GM18499 (cell line): ENCODE results near the gene UBE4A.

ENCODE experiments used
- ATAC-seq: cut with Tn5 transposase; IDR thresholded peaks from one replicate; pipeline ENCODE4 v1.9.1; 2021; ENCODE audit warnings: moderate number of reproducible peaks; ENCODE audit not compliant: insufficient read depth, unreplicated experiment

The UBE4A gene

GRCh38 chr11:118435893-118436624, 76.7 kb downstream of the UBE4A start, which contains the start of gene KMT2A:
KMT2A (plus strand) TSS chr11:118436492; CDS start chr11:118436513, 21 bp downstream.
- ATAC-seq: peak; percentile 35

DNA sequence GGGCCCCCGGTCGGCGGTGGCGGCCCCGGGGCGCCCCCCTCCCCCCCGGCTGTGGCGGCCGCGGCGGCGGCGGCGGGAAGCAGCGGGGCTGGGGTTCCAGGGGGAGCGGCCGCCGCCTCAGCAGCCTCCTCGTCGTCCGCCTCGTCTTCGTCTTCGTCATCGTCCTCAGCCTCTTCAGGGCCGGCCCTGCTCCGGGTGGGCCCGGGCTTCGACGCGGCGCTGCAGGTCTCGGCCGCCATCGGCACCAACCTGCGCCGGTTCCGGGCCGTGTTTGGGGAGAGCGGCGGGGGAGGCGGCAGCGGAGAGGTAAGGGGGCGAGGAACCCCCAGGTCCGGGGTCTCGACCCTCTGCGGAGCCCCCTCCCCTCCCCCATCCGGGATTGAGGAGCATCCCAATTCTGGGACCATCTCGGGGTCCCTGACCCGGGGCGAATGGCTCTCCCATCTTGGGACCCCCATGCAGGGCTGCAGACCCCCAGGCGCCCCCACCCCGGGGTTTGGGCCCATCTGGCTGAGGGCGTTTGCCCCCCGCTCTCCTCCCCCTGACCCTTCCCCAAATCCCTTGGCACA, 77.3 kb downstream of the UBE4A start:
- no peak for ATAC-seq

GRCh38 chr11:118437208-118438125, 78.1 kb downstream of the UBE4A start:
- no peak for ATAC-seq

GRCh38 chr11:118438314-118438931, 79.0 kb downstream of the UBE4A start:
- ATAC-seq: no peak

- ATAC-seq: no peak
These were observed 80.2 kb downstream of the UBE4A start for GRCh38 chr11:118439646-118440045.

GRCh38 chr11:118441770-118442275, 82.4 kb downstream of the UBE4A start:
- no peak for ATAC-seq

- ATAC-seq: no peak
These were observed 82.9 kb downstream of the UBE4A start for GRCh38 chr11:118442301-118442700.

- ATAC-seq: no peak
These were observed 83.6 kb downstream of the UBE4A start for GRCh38 chr11:118442908-118443589.

DNA sequence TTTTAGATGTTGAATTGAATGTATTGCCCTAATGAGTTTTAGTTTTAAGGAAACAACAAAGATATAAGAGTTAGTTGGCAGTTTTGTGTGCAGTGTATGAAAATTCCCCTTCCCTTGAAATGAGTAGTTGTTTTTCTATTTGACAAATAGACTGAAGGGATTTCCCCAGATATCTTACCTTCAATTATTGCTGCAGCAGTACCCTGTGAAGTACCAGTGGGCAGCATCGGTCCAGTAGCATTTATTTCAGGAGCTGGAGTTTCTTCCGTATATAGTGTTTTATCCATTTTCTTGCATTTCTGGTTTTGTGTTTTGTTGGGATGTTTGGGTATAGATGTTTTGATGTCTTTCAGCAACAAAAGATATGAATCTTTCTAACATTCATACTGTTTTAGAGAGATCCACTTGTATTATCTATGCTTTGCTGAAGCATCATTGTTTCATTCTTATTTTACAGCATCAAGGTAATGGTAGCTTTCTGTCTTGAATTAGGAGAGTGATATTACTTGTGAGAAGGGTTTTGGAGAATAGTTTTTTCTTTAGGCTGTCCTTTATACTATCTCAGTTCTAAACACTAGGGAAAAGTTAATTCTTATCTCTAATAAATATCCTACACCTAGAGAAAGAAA, 84.3 kb downstream of the UBE4A start:
- ATAC-seq: no peak

- no peak for ATAC-seq
These were observed 88.0 kb downstream of the UBE4A start for GRCh38 chr11:118447423-118447822.

- ATAC-seq: peak; percentile 70
These were observed 88.9 kb downstream of the UBE4A start for GRCh38 chr11:118448294-118448693.
